Progenitor cell of endocrine pancreas (in vitro differentiated cells): Measurements from ENCODE around the gene CYREN. TPM values are rescaled to one million over a fixed set of nuclear protein-coding genes. Genes with fewer than 3 reads are reported as not detected.

Experiments used
- DNase-seq: peaks from one replicate; pipeline ENCODE4 v3.0.0; 2021; ENCODE audit warnings: low spot score; ENCODE audit not compliant: unreplicated experiment
- H3K27ac Mint-ChIP-seq: 2 replicates; pipeline ENCODE4 v1.8.0; 2021; ENCODE audit warnings: mild to moderate bottlenecking, moderate library complexity, mixed read lengths
- H3K27me3 Mint-ChIP-seq: 2 replicates; pipeline ENCODE4 v1.8.0; 2021; ENCODE audit warnings: mixed read lengths
- H3K36me3 Mint-ChIP-seq: 2 replicates; pipeline ENCODE4 v1.8.0; 2022; ENCODE audit warnings: mixed read lengths; ENCODE audit not compliant: insufficient read depth
- H3K4me1 Mint-ChIP-seq: 2 replicates; pipeline ENCODE4 v1.8.0; 2021; ENCODE audit warnings: low read depth, mixed read lengths
- H3K4me3 Mint-ChIP-seq: 2 replicates; pipeline ENCODE4 v1.8.0; 2021; ENCODE audit warnings: low read depth, mild to moderate bottlenecking, moderate library complexity, mixed read lengths
- H3K9me3 Mint-ChIP-seq: 2 replicates; pipeline ENCODE4 v1.8.0; 2021; ENCODE audit warnings: low read depth, mixed read lengths
- total RNA-seq: library from RNA; stranded (reverse); gene quantifications from 2 replicates; pipeline ENCODE4 v1.2.1, GENCODE V29; 2021
- TF ChIP-seq, protein P1 (sequence below): fragments of 200-600 bp; sonication (generic); IDR thresholded peaks from one replicate; pipeline ENCODE4 v1.5.0; 2021; ENCODE audit warnings: antibody characterized with exemption, mild to moderate bottlenecking; ENCODE audit not compliant: unreplicated experiment

CYREN gene
- total RNA-seq, 1 donor from 2014 or later: 73.8 TPM

- Mint-ChIP-seq H3K4me1 (peaks cover 8% of the 10 kb centered on the region), H3K27ac (peak overlapping the region; percentile 23), H3K9me3 (peaks cover 40% of the 10 kb centered on the region), H3K36me3 (peaks cover 21% of the 10 kb centered on the region), H3K27me3 (no peaks in the 10 kb centered on the region), H3K4me3 (no peak overlapping the region)
- no peak for DNase-seq
- TF ChIP-seq, protein P1, sequence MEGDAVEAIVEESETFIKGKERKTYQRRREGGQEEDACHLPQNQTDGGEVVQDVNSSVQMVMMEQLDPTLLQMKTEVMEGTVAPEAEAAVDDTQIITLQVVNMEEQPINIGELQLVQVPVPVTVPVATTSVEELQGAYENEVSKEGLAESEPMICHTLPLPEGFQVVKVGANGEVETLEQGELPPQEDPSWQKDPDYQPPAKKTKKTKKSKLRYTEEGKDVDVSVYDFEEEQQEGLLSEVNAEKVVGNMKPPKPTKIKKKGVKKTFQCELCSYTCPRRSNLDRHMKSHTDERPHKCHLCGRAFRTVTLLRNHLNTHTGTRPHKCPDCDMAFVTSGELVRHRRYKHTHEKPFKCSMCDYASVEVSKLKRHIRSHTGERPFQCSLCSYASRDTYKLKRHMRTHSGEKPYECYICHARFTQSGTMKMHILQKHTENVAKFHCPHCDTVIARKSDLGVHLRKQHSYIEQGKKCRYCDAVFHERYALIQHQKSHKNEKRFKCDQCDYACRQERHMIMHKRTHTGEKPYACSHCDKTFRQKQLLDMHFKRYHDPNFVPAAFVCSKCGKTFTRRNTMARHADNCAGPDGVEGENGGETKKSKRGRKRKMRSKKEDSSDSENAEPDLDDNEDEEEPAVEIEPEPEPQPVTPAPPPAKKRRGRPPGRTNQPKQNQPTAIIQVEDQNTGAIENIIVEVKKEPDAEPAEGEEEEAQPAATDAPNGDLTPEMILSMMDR: no peak
Measured at GRCh38 chr7:135152442-135152841, 18.1 kb downstream of the CYREN start.

- H3K27ac Mint-ChIP-seq: no peak overlapping the region
- H3K4me3 Mint-ChIP-seq: no peak overlapping the region
- H3K27me3 Mint-ChIP-seq: no peaks in the 10 kb centered on the region
- peaks cover 8% of the 10 kb centered on the region for H3K4me1 Mint-ChIP-seq
- no peak for DNase-seq
- TF ChIP-seq, protein P1: no peak
- peaks cover 32% of the 10 kb centered on the region for H3K9me3 Mint-ChIP-seq
- peaks cover 14% of the 10 kb centered on the region for H3K36me3 Mint-ChIP-seq
Measured at GRCh38 chr7:135151533-135151932, 19.0 kb downstream of the CYREN start.

GRCh38 chr7:135151132-135151531, 19.4 kb downstream of the CYREN start:
- DNase-seq: no peak
- Mint-ChIP-seq H3K9me3 (peaks cover 28% of the 10 kb centered on the region), H3K27me3 (no peaks in the 10 kb centered on the region), H3K4me1 (peaks cover 8% of the 10 kb centered on the region), H3K36me3 (peaks cover 12% of the 10 kb centered on the region), H3K27ac (no peak overlapping the region), H3K4me3 (no peak overlapping the region)
- TF ChIP-seq, protein P1: no peak

- H3K4me1 Mint-ChIP-seq: peaks cover 8% of the 10 kb centered on the region
- peaks cover 22% of the 10 kb centered on the region for H3K9me3 Mint-ChIP-seq
- H3K27ac Mint-ChIP-seq: no peak overlapping the region
- no peaks in the 10 kb centered on the region for H3K27me3 Mint-ChIP-seq
- peaks cover 8% of the 10 kb centered on the region for H3K36me3 Mint-ChIP-seq
- TF ChIP-seq, protein P1: no peak
- H3K4me3 Mint-ChIP-seq: no peak overlapping the region
- no peak for DNase-seq
Measured at GRCh38 chr7:135150072-135150782, 20.3 kb downstream of the CYREN start.

- Mint-ChIP-seq H3K27me3 (no peaks in the 10 kb centered on the region), H3K4me1 (peaks cover 8% of the 10 kb centered on the region), H3K4me3 (no peak within 1 kb of the TSS), H3K36me3 (peaks cover 3% of the 10 kb centered on the region), H3K27ac (no peak within 1 kb of the TSS), H3K9me3 (peaks cover 4% of the 10 kb centered on the region)
- TF ChIP-seq, protein P1: no peak
- DNase-seq: no peak
Measured at GRCh38 chr7:135147899-135148721, 22.4 kb downstream of the CYREN start, which contains the start of gene TMEM140. TMEM140 (plus strand) TSS chr7:135148072; CDS start chr7:135164442, 16,370 bp downstream.
